ENCODE data around the gene ERBB4. TPM values are rescaled to one million over a fixed set of nuclear protein-coding genes. Genes with fewer than 3 reads are reported as not detected.
"Not testable (repeated sequence)": the region's sequence is repeated elsewhere in the genome, so short reads cannot be mapped to it uniquely, and the experiment has no call there.

The ERBB4 gene
- total and polyA plus RNA-seq, 7 experiments from 2014 or later: not detected

DNA sequence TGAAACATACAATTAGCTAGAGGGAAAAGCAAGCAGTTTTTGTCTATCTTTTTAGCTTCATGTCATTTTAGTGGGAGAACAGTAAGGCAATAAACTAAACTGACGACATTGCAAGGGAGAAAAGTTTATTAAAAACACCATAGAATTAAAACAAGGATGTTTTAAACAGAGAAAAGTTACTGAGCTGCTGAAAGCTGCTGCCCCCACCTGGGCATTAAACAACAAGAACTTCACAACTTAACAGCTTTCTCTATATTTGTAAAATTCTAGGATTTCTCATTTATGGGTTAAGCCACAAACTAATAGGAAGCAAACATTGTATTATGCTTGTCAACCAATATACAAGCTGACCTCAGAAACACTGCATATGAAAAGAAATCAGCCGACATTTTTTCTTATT is 289.2 kb downstream of the ERBB4 start:
- Histone ChIP-seq H3K36me3 (ENCODE audit: control insufficient read depth in 2 of 3, insufficient read depth in 3 of 3, low read length in 3 of 3) (no peaks in the 10 kb centered on the region), H3K4me3 (ENCODE audit: low read length) (no peak overlapping the region), H3K9me3 (ENCODE audit: control insufficient read depth in 2 of 3, low read length in 3 of 3) (no peaks in the 10 kb centered on the region), H3K4me1 (ENCODE audit: control insufficient read depth in 2 of 2, insufficient read depth in 2 of 2, low read length in 2 of 2) (no peaks in the 10 kb centered on the region), H3K27me3 (ENCODE audit: control insufficient read depth in 2 of 2, insufficient read depth in 2 of 2, low read length in 2 of 2) (no peaks in the 10 kb centered on the region), H3K27ac (ENCODE audit: low read depth, low read length) (no peak overlapping the region)
- peaks cover 0 to 5% (median 0%) of the 10 kb centered on the region in 11 donors for H3K9me3 Mint-ChIP-seq
- CTCF ChIA-PET: no interaction called here
- H3K27ac Mint-ChIP-seq: no peak overlapping the region
- DNase-seq (no peak), ATAC-seq (no peak)
- intact Hi-C loops (cut with micrococcal nuclease): no loop called here
- H3K27me3 Mint-ChIP-seq: no peaks in the 10 kb centered on the region
- H3K4me3 Mint-ChIP-seq: no peak overlapping the region
- H3K36me3 Mint-ChIP-seq: no peaks in the 10 kb centered on the region
- POLR2A ChIA-PET: no interaction called here
- H3K4me1 Mint-ChIP-seq: no peaks in the 10 kb centered on the region

DNA sequence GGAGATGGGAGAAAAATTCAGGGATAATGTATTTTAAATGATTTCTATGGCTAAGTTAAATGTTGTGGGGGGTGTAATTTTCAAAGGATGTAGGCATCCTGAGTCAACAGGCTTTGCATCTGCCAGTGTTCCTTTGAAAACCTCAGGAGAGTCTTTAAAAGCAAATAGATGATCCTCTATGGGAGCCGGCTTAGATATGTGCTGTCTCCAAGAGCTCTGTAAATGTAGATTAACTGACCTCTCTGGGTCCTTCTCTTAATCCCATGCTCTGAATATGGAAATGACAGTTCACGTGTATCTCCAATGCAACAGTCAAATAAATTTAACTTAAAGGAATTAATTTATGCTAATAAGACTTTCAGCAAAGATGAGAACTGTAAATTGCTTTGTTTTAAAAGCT is 292.7 kb downstream of the ERBB4 start:
- peaks cover 0 to 1% (median 0%) of the 10 kb centered on the region in 11 donors for H3K9me3 Mint-ChIP-seq
- Histone ChIP-seq H3K4me1 (ENCODE audit: control insufficient read depth in 2 of 2, insufficient read depth in 2 of 2, low read length in 2 of 2) (no peaks in the 10 kb centered on the region), H3K9me3 (ENCODE audit: control insufficient read depth in 2 of 3, low read length in 3 of 3) (no peaks in the 10 kb centered on the region), H3K4me3 (ENCODE audit: low read length) (no peak overlapping the region), H3K36me3 (ENCODE audit: control insufficient read depth in 2 of 3, insufficient read depth in 3 of 3, low read length in 3 of 3) (no peaks in the 10 kb centered on the region), H3K27ac (ENCODE audit: low read depth, low read length) (no peak overlapping the region), H3K27me3 (ENCODE audit: control insufficient read depth in 2 of 2, insufficient read depth in 2 of 2, low read length in 2 of 2) (no peaks in the 10 kb centered on the region)
- H3K4me3 Mint-ChIP-seq: no peak overlapping the region
- intact Hi-C loops (cut with micrococcal nuclease): no loop called here
- no peak overlapping the region for H3K27ac Mint-ChIP-seq
- H3K4me1 Mint-ChIP-seq: no peaks in the 10 kb centered on the region
- ATAC-seq (no peak), DNase-seq (no peak)
- ChIA-PET POLR2A (no interaction called here), CTCF (no interaction called here)
- no peaks in the 10 kb centered on the region for H3K27me3 Mint-ChIP-seq
- no peaks in the 10 kb centered on the region for H3K36me3 Mint-ChIP-seq

GRCh38 chr2:212242724-212243123 is 295.9 kb downstream of the ERBB4 start:
- POLR2A ChIA-PET: no interaction called here
- ATAC-seq: no peak

DNA sequence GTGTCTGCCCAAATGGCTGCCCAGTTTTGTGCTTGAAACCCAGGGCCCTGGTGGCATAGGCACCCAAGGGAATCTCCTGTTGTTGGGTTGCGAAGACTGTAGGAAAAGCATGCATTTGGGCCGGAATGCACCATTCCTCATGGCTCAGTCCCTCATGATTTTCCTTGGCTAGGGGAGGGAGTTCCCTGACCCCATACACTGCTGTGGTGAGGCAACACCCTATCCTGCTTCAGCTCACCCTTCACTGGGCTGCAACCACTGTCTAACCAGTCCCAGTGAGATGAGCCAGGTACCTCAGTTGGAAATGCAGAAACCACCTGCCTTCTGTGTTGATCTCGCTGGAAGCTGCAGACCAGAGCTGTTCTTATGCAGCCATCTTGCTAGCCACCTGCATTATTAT is 300.4 kb downstream of the ERBB4 start:
- H3K4me1 Mint-ChIP-seq; H3K9me3 ChIP-seq (ENCODE audit: control insufficient read depth in 2 of 3, low read length in 3 of 3); H3K36me3 ChIP-seq (ENCODE audit: control insufficient read depth in 2 of 3, insufficient read depth in 3 of 3, low read length in 3 of 3); ATAC-seq; H3K4me3 ChIP-seq (ENCODE audit: low read length); H3K27me3 ChIP-seq (ENCODE audit: control insufficient read depth in 2 of 2, insufficient read depth in 2 of 2, low read length in 2 of 2); CTCF ChIA-PET; H3K27ac ChIP-seq (ENCODE audit: low read depth, low read length); H3K27ac Mint-ChIP-seq; intact Hi-C loops (cut with micrococcal nuclease); H3K4me3 Mint-ChIP-seq; H3K27me3 Mint-ChIP-seq; DNase-seq; H3K36me3 Mint-ChIP-seq; POLR2A ChIA-PET; H3K4me1 ChIP-seq (ENCODE audit: control insufficient read depth in 2 of 2, insufficient read depth in 2 of 2, low read length in 2 of 2): not testable (repeated sequence)
- peaks cover 0 to 17% (median 1%) of the 10 kb centered on the region in 11 donors for H3K9me3 Mint-ChIP-seq

More at GRCh38 chr2:212242724-212243123, 295.9 kb downstream of the ERBB4 start:
- H3K9me3 ChIP-seq (ENCODE audit: control insufficient read depth in 2 of 3, low read length in 3 of 3): no peaks in the 10 kb centered on the region
- no peak for DNase-seq
- no peak overlapping the region for H3K4me3 ChIP-seq (ENCODE audit: low read length)
- Mint-ChIP-seq H3K4me3 (no peak overlapping the region), H3K36me3 (no peaks in the 10 kb centered on the region), H3K27ac (no peak overlapping the region), H3K27me3 (no peaks in the 10 kb centered on the region), H3K4me1 (no peaks in the 10 kb centered on the region), H3K9me3 (peaks cover 0 to 1% (median 0%) of the 10 kb centered on the region in 11 donors)
- no peak overlapping the region for H3K27ac ChIP-seq (ENCODE audit: low read depth, low read length)
- H3K27me3 ChIP-seq (ENCODE audit: control insufficient read depth in 2 of 2, insufficient read depth in 2 of 2, low read length in 2 of 2): no peaks in the 10 kb centered on the region
- CTCF ChIA-PET: no interaction called here
- intact Hi-C loops (cut with micrococcal nuclease): no loop called here
- H3K4me1 ChIP-seq (ENCODE audit: control insufficient read depth in 2 of 2, insufficient read depth in 2 of 2, low read length in 2 of 2): no peaks in the 10 kb centered on the region
- no peaks in the 10 kb centered on the region for H3K36me3 ChIP-seq (ENCODE audit: control insufficient read depth in 2 of 3, insufficient read depth in 3 of 3, low read length in 3 of 3)

DNA sequence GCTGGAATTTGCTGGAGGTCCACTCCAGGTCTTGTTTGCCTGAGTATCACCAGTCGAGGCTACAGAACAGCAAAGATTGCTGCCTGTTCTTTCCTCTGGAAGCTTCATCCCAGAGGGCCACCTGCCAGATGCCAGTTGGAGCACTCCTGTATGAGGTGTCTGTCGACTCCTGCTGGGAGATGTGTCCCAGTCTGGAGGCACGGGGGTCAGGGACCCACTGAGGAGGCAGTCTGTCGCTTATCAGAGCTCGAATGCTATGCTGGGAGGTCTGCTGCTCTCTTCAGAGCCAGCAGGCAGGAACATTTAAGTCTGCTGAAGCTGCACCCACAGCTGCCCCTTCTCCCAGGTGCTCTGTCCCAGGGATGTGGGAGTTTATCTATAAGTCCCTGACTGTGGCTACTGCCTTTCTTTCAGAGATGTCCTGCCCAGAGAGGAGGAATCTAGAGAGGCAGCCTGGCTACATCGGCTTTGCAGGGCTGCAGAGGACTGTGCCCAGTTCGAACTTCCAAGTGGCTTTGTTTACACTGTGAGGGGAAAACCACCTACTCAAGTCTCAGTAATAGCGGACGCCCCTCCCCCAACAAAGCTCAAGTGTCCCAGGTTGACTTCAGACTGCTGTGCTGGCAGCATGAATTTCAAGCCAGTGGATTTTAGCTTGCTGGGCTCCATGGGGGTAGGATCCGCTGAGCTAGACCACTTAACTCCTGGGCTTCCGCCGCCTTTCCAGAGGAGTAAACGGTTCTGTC is 301.1 kb downstream of the ERBB4 start:
- CTCF ChIA-PET: no interaction called here
- intact Hi-C loops (cut with micrococcal nuclease): no loop called here
- Histone ChIP-seq H3K36me3 (ENCODE audit: control insufficient read depth in 2 of 3, insufficient read depth in 3 of 3, low read length in 3 of 3) (no peaks in the 10 kb centered on the region), H3K9me3 (ENCODE audit: control insufficient read depth in 2 of 3, low read length in 3 of 3) (no peaks in the 10 kb centered on the region), H3K4me1 (ENCODE audit: control insufficient read depth in 2 of 2, insufficient read depth in 2 of 2, low read length in 2 of 2) (no peaks in the 10 kb centered on the region), H3K27ac (ENCODE audit: low read depth, low read length) (no peak overlapping the region), H3K4me3 (ENCODE audit: low read length) (no peak overlapping the region), H3K27me3 (ENCODE audit: control insufficient read depth in 2 of 2, insufficient read depth in 2 of 2, low read length in 2 of 2) (no peaks in the 10 kb centered on the region)
- POLR2A ChIA-PET: no interaction called here
- Mint-ChIP-seq H3K36me3 (no peaks in the 10 kb centered on the region), H3K27ac (no peak overlapping the region), H3K27me3 (no peaks in the 10 kb centered on the region), H3K4me3 (no peak overlapping the region), H3K4me1 (no peaks in the 10 kb centered on the region), H3K9me3 (peaks cover 0 to 17% (median 1%) of the 10 kb centered on the region in 11 donors)
- ATAC-seq: no peak
- no peak for DNase-seq

- H3K27me3 ChIP-seq (ENCODE audit: control insufficient read depth in 2 of 2, insufficient read depth in 2 of 2, low read length in 2 of 2): no peaks in the 10 kb centered on the region
- Mint-ChIP-seq H3K4me3 (no peak overlapping the region), H3K27ac (no peak overlapping the region), H3K27me3 (no peaks in the 10 kb centered on the region), H3K9me3 (peaks cover 0 to 7% (median 0%) of the 10 kb centered on the region in 11 donors), H3K36me3 (no peaks in the 10 kb centered on the region), H3K4me1 (no peaks in the 10 kb centered on the region)
- H3K27ac ChIP-seq (ENCODE audit: low read depth, low read length): no peak overlapping the region
- H3K9me3 ChIP-seq (ENCODE audit: control insufficient read depth in 2 of 3, low read length in 3 of 3): no peaks in the 10 kb centered on the region
- ATAC-seq: no peak
- no peaks in the 10 kb centered on the region for H3K4me1 ChIP-seq (ENCODE audit: control insufficient read depth in 2 of 2, insufficient read depth in 2 of 2, low read length in 2 of 2)
- no peaks in the 10 kb centered on the region for H3K36me3 ChIP-seq (ENCODE audit: control insufficient read depth in 2 of 3, insufficient read depth in 3 of 3, low read length in 3 of 3)
- DNase-seq: no peak
- intact Hi-C loops (cut with micrococcal nuclease): no loop called here
- CTCF ChIA-PET: no interaction called here
- H3K4me3 ChIP-seq (ENCODE audit: low read length): no peak overlapping the region
- POLR2A ChIA-PET: no interaction called here
These were observed 309.8 kb downstream of the ERBB4 start for GRCh38 chr2:212228743-212229171.

DNA sequence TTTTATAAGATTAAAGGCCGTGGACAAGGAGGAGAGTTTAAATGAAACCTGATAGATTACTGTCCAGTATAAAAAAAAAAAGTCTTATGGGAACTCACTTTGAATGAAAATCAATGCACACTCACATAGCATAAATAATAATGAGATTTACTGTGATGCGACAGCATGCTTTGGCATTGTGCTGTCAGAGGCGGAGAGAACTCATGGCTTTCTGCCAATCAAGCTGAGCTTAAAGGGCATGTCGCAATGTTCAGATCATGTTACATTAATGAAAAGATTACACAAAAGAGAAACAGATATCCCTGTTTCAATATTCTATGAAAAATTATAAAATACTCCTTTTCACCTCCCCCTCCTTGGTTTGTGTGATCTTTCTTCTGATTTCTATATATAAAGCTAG is 310.8 kb downstream of the ERBB4 start:
- H3K9me3 Mint-ChIP-seq: peaks cover 0 to 7% (median 0%) of the 10 kb centered on the region in 11 donors
- DNase-seq: no peak
- no peaks in the 10 kb centered on the region for H3K4me1 Mint-ChIP-seq
- POLR2A ChIA-PET: no interaction called here
- ATAC-seq: no peak
- Histone ChIP-seq H3K4me1 (ENCODE audit: control insufficient read depth in 2 of 2, insufficient read depth in 2 of 2, low read length in 2 of 2) (no peaks in the 10 kb centered on the region), H3K36me3 (ENCODE audit: control insufficient read depth in 2 of 3, insufficient read depth in 3 of 3, low read length in 3 of 3) (no peaks in the 10 kb centered on the region), H3K27me3 (ENCODE audit: control insufficient read depth in 2 of 2, insufficient read depth in 2 of 2, low read length in 2 of 2) (no peaks in the 10 kb centered on the region), H3K9me3 (ENCODE audit: control insufficient read depth in 2 of 3, low read length in 3 of 3) (no peaks in the 10 kb centered on the region), H3K4me3 (ENCODE audit: low read length) (no peak overlapping the region), H3K27ac (ENCODE audit: low read depth, low read length) (no peak overlapping the region)
- H3K36me3 Mint-ChIP-seq: no peaks in the 10 kb centered on the region
- no peak overlapping the region for H3K27ac Mint-ChIP-seq
- CTCF ChIA-PET: no interaction called here
- H3K4me3 Mint-ChIP-seq: no peak overlapping the region
- H3K27me3 Mint-ChIP-seq: no peaks in the 10 kb centered on the region
- intact Hi-C loops (cut with micrococcal nuclease): no loop called here
